Measurements from ENCODE around the gene SHISA9.

DNA sequence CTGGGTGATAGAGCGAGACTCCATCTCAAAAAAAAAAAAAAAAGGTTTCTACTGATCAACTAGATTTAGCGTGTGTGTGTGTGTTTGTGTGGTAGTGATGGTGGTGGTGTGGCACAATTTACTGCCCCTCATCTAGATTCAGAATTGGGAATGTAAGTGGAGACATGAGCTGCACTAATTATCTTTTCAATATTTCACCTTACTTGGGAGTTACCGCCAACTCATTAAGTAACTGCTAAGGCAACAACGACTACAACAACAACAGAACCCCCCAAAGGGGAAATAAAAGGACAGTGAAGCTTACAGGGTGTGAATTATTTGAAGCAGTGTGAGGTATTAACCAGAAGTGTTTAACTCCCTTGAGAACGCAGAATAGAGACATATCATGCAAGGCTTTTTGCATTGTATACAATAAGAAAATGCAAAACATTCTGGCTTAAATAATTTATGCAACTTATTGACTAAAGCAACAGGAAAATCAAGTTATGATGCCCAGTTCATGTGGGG lies 180.5 kb downstream of the SHISA9 start:
- TF ChIP-seq, protein P1, sequence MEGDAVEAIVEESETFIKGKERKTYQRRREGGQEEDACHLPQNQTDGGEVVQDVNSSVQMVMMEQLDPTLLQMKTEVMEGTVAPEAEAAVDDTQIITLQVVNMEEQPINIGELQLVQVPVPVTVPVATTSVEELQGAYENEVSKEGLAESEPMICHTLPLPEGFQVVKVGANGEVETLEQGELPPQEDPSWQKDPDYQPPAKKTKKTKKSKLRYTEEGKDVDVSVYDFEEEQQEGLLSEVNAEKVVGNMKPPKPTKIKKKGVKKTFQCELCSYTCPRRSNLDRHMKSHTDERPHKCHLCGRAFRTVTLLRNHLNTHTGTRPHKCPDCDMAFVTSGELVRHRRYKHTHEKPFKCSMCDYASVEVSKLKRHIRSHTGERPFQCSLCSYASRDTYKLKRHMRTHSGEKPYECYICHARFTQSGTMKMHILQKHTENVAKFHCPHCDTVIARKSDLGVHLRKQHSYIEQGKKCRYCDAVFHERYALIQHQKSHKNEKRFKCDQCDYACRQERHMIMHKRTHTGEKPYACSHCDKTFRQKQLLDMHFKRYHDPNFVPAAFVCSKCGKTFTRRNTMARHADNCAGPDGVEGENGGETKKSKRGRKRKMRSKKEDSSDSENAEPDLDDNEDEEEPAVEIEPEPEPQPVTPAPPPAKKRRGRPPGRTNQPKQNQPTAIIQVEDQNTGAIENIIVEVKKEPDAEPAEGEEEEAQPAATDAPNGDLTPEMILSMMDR (IDR thresholded peaks at IDR 0.05) = no peak
- no peak for TF ChIP-seq POLR2A (IDR thresholded peaks at IDR 0.05)
